Sigmoid colon (tissue), 4 donors: ENCODE data around the gene GMDS.

ENCODE experiments used
- EP300 ChIP-seq, 4 donors: sonication (generic); formaldehyde crosslinking; IDR thresholded peaks; one replicate each; pipeline ENCODE4 v1.6.1; 2017; ENCODE audit warnings: antibody characterized with exemption in 4 of 4
- POLR2AphosphoS5 ChIP-seq, 4 donors: sonication (generic); formaldehyde crosslinking; IDR thresholded peaks; one replicate each; pipeline ENCODE4 v1.6.1; 2017; ENCODE audit warnings: antibody characterized with exemption in 4 of 4
- TF ChIP-seq, protein P1 (sequence below), 4 experiments: fragments of 450-650 bp in 3 of 4; fragments of 200-600 bp in 1 of 4; IDR thresholded peaks; one replicate each; pipeline ENCODE4 v1.5.1; 2016 to 2019; ENCODE audit warnings: antibody characterized with exemption in 4 of 4, mild to moderate bottlenecking in 3 of 4, moderate library complexity in 2 of 4

DNA sequence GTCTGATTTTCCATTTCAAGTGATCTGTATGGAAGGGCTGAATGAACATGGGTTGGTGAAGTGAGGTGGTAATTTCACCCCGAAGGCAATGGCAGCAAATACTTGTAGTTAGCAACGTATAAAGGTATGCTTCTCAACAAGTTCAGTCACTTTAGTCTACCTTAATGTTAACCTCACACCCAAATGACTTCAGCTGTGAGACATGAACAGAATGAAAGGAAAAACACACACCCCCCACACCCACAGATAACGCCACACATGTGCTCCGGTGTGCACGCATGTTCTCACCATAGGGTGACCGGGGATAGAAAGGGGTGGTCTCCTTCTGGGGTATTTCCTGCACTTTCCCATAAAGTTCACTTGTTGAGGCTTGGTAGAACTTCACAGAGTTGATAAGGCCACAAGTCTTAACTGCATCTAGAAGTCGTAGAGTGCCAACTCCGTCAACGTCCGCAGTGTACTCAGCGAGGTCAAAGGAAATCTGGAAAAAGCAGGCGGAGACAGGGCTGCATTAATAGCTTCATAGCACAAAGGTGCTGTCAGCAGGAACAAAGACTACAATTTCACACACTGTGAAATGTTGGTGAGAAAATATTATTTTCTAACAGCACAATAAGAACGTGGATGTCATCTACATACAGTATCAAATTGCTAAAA lies 284.8 kb downstream of the GMDS start:
- TF ChIP-seq, protein P1, sequence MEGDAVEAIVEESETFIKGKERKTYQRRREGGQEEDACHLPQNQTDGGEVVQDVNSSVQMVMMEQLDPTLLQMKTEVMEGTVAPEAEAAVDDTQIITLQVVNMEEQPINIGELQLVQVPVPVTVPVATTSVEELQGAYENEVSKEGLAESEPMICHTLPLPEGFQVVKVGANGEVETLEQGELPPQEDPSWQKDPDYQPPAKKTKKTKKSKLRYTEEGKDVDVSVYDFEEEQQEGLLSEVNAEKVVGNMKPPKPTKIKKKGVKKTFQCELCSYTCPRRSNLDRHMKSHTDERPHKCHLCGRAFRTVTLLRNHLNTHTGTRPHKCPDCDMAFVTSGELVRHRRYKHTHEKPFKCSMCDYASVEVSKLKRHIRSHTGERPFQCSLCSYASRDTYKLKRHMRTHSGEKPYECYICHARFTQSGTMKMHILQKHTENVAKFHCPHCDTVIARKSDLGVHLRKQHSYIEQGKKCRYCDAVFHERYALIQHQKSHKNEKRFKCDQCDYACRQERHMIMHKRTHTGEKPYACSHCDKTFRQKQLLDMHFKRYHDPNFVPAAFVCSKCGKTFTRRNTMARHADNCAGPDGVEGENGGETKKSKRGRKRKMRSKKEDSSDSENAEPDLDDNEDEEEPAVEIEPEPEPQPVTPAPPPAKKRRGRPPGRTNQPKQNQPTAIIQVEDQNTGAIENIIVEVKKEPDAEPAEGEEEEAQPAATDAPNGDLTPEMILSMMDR (IDR thresholded peaks at IDR 0.05): no peak
- no peak for TF ChIP-seq POLR2AphosphoS5 (IDR thresholded peaks at IDR 0.05)
- TF ChIP-seq EP300 (IDR thresholded peaks at IDR 0.05): no peak
